HG02938 (cell line): Measurements from ENCODE around the gene DIAPH1.

Experiments
- ATAC-seq: cut with Tn5 transposase; IDR thresholded peaks from one replicate; pipeline ENCODE4 v1.9.1; 2021; ENCODE audit warnings: mild to moderate bottlenecking, moderate library complexity; ENCODE audit not compliant: unreplicated experiment

Gene DIAPH1

DNA sequence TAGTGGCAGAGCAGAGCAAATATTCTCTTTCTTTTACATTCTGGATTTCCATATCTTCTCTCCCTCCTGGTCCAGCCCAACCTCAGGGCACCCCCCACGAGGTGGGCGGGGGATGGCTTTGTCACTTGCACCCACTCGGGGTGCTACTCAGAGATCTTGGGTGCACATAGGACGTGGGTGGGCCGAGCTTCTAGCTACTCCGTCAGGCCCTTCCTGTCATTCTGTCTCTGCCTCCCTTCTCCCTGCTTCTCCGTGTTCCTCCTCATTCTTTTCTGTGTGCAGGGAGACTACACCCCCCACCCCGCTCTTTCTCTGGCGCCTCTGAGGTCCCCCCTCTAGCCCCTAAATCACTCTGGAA lies 110.4 kb downstream of the DIAPH1 start:
- ATAC-seq, result no peak

DNA sequence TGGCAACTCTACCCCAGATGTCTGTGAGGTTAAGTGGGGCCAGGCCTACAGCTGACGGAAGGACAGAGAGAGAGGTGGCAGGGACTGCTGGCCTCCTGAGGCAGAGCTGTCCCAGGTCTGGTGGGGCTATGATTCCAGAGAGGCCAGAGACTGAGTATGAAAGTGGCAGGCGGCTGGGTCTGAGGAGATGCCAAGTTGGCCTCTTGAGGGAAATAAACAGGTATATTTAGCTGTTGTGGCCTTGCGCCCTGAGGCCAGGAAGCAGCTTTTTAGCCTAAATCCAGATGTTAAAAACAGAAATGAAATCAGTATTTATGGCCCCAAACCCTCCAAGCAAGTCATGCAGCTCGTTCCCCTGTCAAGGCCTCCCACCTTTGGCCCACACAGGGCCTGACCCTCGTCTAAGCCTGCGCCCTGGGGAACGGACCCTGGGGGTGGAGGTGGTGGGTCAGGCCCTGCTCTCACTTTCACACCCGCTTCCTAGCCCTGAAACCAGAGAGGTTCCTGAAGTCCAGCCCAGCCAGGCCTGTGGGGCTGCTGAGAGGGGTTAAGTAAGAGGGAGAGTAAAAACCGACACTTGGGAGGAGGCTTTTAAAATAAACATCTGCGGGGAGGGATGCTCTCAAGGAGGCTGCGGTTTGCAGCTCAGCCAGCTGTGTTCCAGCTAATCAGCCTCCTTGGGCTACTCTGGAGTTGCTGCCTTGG lies 111.3 kb downstream of the DIAPH1 start:
- ATAC-seq, result peak; percentile 29

DNA sequence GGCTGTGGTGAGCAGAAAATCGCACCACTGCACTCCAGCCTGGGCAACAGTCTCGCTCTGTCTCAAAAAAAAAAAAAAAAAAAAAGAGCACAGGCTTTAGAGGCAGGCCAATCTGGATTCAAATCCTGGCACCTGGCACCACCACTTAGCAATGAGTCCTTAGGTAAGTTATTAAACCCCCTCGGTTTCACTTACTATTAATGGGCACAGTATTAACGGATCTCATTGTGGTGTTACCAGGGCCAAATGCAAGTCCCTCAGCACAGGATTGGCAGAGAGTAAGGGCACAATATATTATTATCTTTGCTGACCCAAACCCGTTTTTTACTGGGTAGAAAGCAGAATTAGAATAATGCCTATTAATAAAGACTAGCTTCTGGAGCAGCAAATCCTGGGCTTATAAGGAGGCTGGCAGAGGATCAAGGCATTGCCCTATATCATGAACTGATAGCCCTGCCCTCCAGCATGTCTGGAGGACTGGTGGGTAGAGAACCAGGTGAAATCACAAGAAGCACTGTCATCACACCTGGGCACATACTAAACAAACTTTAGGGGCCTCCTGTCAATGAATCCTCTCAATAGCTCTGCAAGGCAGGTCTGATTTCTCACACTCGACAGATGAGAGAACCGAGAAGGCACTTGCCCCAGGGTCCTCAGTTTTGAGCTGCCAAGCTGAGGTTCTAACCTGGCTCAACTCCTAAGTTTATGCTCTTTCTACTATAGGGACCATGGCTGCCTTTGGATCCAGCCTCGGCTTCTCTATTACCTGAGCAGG lies 112.2 kb downstream of the DIAPH1 start:
- ATAC-seq, result no peak

DNA sequence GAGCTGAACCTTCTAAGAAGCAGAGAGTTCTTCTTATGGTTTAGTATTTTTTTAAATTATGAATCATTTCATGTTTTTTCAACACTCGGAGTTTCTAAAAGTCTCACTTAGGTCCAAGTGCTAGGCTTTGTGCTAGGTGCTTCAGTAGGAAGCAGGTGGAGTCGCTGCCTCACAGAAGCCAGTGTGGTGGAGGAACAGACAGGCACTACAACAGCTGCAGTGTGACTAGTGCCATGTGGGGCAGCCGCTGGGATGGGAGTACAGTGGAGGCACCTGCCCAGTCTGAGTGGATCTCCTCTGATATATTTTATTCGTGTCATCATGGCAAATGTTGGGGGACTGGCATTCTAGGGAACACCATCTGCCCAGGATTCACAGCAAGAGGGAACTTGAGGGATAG lies 114.6 kb downstream of the DIAPH1 start:
- no peak for ATAC-seq

DNA sequence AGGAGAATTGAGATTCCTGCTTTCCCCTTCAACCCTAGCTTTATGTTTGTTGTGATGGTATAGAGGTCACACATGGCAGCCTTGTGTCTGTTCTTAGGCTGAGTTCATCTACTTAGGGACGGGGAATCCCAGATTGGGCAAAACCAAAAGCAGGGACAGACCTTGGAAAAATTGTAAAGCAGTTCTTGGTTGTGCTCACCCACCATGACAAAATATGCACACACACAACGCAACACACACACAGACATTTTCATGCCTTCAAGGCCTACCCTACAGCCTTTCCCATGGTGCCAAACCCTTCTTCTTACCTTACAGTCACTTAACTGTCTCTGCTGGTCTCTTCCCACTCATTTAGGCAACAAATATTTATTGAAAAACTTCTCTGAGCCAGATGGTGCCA lies 115.1 kb downstream of the DIAPH1 start:
- no peak for ATAC-seq

DNA sequence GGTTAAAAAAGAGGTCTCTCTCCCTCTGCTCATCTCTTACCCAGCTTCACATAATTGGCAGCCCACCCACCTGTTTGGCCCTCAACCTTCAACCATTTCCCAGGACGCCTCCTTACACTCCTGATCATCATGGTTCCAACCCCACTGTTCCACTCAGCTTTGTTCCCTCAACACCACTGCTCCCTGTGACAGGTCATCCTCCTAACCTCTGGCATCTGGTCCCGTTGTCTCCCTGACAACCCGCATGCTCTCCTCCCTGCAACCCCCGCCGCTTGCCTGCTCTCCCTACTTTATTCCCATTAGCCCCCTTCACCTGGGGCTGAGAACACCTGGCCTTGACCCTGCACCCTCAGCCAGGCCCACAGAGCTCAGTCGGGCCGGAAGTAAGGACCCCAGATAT lies 117.0 kb downstream of the DIAPH1 start:
- ATAC-seq, result no peak

DNA sequence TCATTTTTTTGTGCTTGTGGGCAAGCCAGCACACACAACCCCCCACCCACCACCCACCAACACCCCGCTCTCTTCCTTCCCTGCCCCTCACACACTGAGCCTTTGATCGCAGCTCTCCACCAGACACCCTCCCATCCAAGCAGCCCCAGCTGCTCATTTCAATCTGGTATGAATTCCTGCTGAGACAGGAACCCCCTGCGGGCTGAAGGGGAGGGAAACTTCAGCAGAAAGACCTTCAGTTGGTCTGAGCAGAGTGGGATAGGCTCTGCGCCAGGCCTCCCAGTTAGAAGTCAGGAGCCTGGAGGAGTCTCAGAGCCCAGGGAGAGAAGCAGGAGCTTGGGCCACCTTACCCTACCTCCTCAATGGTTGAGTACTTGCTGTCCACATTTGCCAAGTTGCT lies 122.8 kb downstream of the DIAPH1 start:
- ATAC-seq, result no peak

DNA sequence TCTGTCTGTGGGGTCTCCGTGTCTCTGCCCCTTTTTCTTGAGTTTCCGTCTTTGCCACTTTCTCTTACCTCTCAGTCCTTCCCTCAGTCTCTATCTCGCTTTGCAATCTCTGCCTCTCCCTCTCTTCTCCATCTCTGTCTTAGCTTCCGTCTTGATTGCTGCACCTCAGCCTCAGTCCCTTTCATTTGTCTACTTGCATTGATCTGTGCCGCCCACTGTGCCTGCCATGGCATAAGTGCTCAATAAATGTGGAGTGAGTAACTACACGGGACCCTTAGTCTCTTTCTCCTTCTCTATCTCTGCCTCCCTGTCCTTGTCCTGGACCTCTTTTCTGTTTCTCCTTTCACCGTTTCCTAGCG lies 123.4 kb downstream of the DIAPH1 start:
- ATAC-seq, result no peak

DNA sequence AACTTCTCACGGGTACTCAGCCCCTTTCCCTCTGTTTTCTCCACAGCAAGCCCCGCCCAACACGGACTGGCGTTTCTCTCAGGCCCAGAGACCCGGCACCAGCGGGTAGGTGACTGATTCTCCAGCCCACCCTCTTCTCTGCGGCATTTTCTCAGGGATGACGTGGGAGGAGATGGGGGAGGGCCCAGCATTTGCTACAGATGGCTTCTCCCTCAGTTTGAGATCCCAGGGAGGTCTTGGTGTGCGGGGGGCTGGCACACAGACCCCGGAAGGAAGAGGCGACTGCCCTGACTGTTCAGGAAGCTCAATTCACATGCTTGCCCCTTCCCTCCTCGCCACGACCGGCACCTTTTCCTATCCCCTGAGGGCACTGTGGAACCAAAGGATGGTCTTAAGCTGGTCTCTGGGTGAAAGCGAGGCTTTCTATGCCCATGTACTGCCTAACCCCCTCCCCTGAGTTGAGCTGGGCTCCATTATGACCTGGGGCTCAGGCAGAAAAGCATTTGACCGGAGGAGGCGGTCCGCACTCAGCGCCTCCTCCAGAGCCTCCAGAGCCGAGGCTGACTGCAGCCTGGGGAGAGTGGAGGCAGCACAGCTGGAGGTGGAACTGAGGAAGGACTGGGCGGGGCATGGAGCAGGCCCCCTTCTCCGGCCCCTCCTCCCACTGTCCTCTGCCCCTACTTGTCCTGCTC lies 123.9 kb downstream of the DIAPH1 start:
- no peak for ATAC-seq

DNA sequence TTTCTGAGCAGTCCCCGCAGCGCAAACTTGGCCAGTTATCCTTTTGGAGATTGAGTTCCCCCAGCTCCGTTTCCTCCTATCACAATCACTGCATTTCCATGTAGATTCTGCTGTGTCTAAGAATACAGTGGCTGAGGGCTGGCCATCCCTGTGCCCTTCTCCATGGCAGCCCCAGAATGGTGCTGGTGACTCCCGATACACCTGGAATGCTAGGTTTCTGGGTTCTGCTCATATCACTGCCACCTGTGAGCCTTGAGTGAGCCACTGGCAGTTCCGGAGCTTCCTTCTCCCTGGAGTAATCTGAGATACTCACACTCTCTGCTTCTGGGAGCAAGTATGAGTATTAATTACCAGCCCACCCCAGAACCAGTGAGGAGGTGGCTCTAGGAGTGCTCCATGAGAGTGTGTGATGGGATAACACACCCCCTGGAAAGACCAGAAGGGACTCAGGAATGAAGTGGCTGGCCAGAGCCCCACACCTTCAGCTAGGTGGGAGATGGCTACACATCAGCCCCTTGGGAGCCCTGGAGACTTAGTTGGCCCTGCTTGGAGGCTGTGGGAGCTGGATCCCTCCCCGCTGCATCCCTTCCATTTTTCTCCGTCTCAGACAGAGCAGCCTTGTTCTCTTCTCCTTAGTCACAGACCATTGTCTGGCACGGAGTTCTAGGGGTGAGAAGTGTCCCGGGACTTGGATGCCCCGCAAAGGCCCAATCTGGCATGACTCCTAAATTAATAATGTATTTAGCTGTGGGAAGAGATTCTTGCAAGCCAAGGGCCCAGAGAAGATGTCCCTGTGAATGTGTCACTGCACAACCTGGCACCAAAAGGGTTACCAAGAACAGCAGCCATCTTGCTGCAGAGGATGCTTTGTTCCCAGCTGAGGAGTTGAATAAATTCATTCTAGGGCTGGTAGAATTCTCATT lies 125.0 kb downstream of the DIAPH1 start:
- ATAC-seq, result no peak

DNA sequence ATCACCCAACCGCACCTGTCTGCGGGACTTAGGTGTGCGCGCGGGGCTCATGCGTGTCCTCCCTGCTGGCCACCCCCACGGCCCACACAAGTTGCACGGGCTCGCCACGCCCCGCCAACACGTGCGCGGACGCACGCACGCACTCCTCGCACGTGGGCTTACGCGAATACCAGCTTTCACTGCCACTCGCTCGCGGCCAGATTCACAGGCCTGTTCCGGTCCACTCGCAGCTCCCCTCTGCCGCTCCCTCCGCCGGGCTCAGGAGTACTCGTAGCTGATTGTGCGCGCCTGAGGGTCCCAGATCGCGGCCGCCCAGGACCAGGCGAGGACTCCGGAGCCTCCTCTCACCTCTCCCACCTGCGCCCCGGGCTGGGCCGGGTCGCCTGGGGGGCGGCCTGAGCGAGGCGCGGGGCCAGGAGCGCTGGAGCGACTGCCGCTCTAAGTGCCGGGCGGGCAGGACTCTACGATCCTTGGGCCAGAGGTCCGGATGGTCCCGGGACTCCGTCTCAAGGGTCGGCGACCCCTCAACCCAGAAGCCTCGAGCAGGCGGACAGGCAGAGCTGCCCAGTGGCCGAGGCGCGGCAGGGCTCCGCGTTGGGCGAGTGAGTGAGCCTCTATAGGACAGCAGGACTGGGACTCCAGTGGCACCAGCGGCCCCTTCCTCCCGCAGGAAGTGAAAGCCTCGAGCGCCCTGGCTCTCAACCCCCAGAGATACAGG lies 126.5 kb downstream of the DIAPH1 start:
- peak; percentile 67 for ATAC-seq

DNA sequence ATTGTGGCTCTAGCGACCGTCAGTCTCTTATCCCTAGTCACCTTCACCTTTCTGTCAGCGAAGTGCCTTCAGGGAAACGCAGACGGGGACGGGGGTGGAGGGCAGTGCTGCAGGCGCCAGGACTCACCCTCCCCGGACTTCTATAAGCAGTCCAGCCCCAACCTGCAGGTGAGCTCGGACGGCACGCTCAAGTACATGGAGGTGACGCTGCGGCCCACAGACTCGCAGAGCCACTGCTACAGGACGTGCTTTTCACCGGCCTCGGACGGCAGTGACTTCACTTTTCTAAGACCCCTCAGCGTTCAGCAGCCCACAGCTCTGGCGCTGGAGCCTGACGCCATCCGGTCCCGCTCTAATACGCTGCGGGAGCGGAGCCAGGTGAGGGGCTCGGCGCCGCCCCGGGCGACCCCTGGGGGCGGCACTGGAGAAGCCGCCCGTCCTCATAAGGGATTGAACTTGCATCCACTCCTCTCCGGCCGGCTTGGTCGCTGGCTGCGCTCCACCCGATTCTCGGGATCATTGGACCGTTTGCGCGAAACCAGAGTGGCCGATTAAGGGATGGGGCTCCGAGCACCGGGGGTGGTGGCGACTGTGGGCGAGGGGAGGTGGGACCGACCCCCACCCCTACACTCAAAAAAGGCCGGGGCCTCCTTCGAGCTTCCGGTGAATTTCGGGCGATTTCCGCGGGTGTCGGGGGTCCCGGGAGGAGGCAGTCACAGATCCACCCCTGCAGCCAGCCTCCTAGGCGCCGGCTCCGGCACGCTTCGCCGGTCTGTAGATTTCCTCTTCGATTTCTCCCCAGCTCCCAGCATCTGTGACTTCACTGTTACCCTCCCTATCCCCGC lies 127.3 kb downstream of the DIAPH1 start:
- peak; percentile 6 for ATAC-seq

DNA sequence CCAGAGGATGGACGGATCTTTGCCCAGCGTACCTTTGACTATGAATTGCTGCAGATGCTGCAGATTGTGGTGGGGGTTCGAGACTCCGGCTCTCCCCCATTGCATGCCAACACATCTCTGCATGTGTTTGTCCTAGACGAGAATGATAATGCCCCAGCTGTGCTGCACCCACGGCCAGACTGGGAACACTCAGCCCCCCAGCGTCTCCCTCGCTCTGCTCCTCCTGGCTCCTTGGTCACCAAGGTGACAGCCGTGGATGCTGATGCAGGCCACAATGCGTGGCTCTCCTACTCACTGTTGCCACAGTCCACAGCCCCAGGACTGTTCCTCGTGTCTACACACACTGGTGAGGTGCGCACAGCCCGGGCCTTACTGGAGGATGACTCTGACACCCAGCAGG lies 128.0 kb downstream of the DIAPH1 start:
- ATAC-seq, result no peak

DNA sequence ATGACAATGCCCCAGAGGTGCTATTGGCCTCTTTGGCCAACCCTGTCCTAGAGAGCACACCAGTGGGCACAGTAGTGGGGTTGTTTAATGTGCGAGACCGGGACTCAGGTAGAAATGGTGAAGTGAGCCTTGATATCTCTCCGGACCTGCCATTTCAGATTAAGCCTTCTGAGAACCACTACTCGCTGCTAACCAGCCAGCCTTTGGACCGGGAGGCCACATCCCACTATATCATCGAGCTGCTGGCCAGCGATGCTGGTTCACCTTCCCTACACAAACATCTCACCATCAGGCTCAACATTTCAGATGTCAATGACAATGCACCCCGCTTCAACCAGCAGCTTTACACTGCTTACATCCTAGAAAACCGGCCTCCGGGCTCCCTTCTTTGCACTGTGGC lies 128.5 kb downstream of the DIAPH1 start:
- ATAC-seq, result no peak

DNA sequence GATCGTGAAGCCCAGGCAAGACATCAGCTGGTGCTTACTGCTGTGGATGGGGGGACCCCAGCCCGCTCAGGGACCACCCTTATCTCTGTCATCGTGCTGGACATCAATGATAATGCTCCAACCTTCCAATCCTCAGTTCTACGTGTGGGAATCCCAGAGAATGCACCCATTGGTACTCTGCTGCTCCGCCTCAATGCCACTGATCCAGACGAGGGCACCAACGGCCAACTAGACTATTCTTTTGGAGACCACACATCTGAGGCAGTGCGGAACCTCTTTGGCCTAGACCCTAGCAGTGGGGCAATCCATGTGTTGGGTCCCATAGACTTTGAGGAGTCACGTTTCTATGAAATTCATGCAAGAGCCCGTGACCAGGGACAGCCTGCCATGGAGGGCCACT lies 129.0 kb downstream of the DIAPH1 start:
- ATAC-seq, result no peak

DNA sequence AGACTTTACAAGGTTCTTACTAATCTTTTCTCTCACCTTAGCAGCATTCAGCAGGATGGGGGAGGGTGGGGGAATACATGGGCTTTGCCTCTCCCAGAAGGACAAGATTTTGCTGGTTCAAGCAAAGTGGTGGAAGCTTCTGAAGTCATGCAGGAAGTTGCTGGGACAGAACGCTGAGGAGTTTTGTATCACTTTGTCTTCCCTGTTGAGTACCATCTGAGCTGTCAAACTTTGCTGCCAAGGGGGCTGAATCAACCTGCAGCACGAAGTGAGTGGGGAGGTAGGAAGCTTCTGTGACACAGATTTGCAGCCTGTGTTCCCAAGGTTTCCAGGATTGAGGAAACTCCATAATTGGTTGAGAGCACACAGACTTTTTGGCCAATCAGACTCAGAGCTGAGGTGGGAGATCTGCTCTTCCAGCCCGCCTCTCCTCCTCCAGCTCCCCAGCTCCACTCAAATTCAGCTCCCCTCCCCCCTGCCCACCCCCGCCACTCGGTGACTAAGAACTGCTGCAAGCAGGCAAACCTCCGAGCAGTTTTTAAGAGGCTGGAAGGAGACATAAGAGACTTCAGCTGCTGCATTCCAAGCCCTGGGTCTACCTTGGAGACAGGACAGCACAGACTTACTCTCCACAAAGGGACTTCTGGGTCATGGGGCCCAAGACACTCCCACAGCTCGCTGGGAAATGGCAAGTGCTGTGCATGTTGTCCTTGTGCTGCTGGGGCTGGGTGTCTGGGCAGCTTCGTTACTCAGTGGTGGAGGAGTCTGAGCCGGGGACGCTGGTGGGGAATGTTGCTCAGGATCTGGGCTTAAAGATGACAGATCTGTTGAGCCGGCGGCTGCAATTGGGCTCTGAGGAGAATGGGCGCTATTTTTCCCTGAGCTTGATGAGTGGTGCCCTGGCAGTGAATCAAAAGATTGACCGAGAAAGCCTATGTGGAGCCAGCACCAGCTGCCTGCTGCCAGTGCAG lies 129.9 kb downstream of the DIAPH1 start, which contains the start of gene PCDHGC5:
Gene PCDHGC5, plus strand, starts transcription at position 491 of the 971 bp plus-strand sequence. Its CDS starts 160 bp downstream, at position 651.
- ATAC-seq, result no peak

DNA sequence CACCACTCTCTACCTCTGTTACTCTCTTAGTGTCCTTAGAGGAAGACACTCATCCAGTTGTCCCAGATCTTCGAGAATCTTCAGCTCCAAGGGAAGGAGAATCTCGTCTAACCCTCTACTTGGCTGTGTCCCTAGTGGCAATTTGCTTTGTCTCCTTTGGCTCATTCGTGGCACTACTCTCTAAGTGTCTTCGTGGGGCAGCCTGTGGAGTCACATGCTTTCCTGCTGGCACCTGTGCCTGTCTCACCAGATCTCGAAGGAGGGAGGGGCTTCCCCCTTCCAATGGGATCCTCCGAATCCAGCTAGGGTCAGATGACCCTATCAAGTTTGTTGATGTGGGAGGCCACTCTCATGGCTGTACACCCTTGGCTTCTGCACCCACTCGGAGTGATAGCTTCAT lies 131.7 kb downstream of the DIAPH1 start:
- ATAC-seq, result no peak

DNA sequence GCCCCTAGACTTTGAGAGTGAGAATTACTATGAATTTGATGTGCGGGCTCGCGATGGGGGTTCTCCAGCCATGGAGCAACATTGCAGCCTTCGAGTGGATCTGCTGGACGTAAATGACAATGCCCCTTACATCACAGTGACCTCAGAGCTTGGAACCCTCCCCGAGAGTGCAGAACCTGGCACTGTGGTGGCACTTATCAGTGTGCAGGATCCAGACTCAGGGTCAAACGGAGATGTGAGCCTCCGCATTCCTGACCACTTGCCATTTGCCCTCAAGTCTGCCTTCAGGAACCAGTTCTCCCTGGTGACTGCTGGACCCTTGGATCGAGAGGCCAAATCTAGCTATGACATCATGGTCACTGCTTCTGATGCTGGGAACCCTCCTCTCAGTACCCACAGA lies 132.7 kb downstream of the DIAPH1 start:
- no peak for ATAC-seq
